Measurements from ENCODE around the gene CUEDC1. TPM values are rescaled to one million over a fixed set of nuclear protein-coding genes. Genes with fewer than 3 reads are reported as not detected.

Gene CUEDC1
- total RNA-seq, 1 experiment from 2014 or later = 61.4 TPM

GRCh38 chr17:57899391-57899790, 55.8 kb downstream of the CUEDC1 start:
- ChIA-PET POLR2A (ENCODE audit: unreplicated experiment) (interaction anchor here (0.5 kb wide), 1 partner anchor 130 kb away, joined by 10 read pairs; no protein-coding TSS in a partner anchor), CTCF (interaction anchor here (0.6 to 1.6 kb wide), 2 partner anchors 49 to 55 kb away, joined by 4 read pairs; no protein-coding TSS in a partner anchor)
- H3K27me3 ChIP-seq (ENCODE audit: insufficient read depth, low read depth) = no peaks in the 10 kb centered on the region
- peak overlapping the region; percentile 25 for H3K27ac ChIP-seq
- peaks cover 75% of the 10 kb centered on the region for H3K4me1 ChIP-seq (replicated peaks; ENCODE audit: insufficient read depth)
- TF ChIP-seq EZH2 (IDR thresholded peaks at IDR 0.05; ENCODE audit: low read depth) (no peak), CTCF (conservative IDR thresholded peaks at IDR 0.05) (no peak)
- no peaks in the 10 kb centered on the region for H3K9me3 ChIP-seq (ENCODE audit: insufficient read depth, low read depth)
- H2AFZ ChIP-seq = no peak overlapping the region
- H3K79me2 ChIP-seq (ENCODE audit: low read depth) = peaks cover 16% of the 10 kb centered on the region; the same call in 1 of the 2 replicates
- H3F3A ChIP-seq (ENCODE audit: insufficient read depth, low read depth) = peaks cover 46% of the 10 kb centered on the region
- no TSS peak for BruUV-seq (replicated peaks)
- no peak for DNase-seq
- peak overlapping the region; percentile 51 for H3K4me2 ChIP-seq
- intact Hi-C loops (cut with micrococcal nuclease; ENCODE audit: unreplicated experiment) = no loop called here
- H3K36me3 ChIP-seq (ENCODE audit: low read depth) = no peaks in the 10 kb centered on the region
- no peaks in the 10 kb centered on the region for H4K20me1 ChIP-seq (ENCODE audit: insufficient read depth)
- H3K9me2 ChIP-seq (ENCODE audit: insufficient read depth) = no peaks in the 10 kb centered on the region
- no peak overlapping the region for H3K4me3 ChIP-seq

GRCh38 chr17:57898487-57899311, 56.5 kb downstream of the CUEDC1 start:
- H3K9me3 ChIP-seq (ENCODE audit: insufficient read depth, low read depth) = no peaks in the 10 kb centered on the region
- peak overlapping the region; percentile 51; the same call in 1 of the 2 replicates for H3K4me2 ChIP-seq
- peaks cover 22% of the 10 kb centered on the region; the same call in 1 of the 2 replicates for H3K79me2 ChIP-seq (ENCODE audit: low read depth)
- peak in 1 of 2 experiments; percentile 69 for DNase-seq
- H3K27ac ChIP-seq = no peak overlapping the region
- BruUV-seq (replicated peaks) = no TSS peak
- H3K27me3 ChIP-seq (ENCODE audit: insufficient read depth, low read depth) = no peaks in the 10 kb centered on the region
- TF ChIP-seq EZH2 (IDR thresholded peaks at IDR 0.05; ENCODE audit: low read depth) = no peak
- TF ChIP-seq CTCF (conservative IDR thresholded peaks at IDR 0.05) = no peak
- H4K20me1 ChIP-seq (ENCODE audit: insufficient read depth) = no peaks in the 10 kb centered on the region
- POLR2A ChIA-PET (ENCODE audit: unreplicated experiment) = interaction anchor here (0.6 kb wide), 2 partner anchors 33 to 694 kb away, joined by 4 to 6 read pairs; no protein-coding TSS in a partner anchor
- H2AFZ ChIP-seq = no peak overlapping the region
- H3K36me3 ChIP-seq (ENCODE audit: low read depth) = no peaks in the 10 kb centered on the region
- no peaks in the 10 kb centered on the region for H3K9me2 ChIP-seq (ENCODE audit: insufficient read depth)
- peaks cover 48% of the 10 kb centered on the region for H3F3A ChIP-seq (ENCODE audit: insufficient read depth, low read depth)
- intact Hi-C loops (cut with micrococcal nuclease; ENCODE audit: unreplicated experiment) = no loop called here
- H3K4me3 ChIP-seq = no peak overlapping the region
- CTCF ChIA-PET = interaction anchor here (0.6 kb wide), 1 partner anchor 56 kb away, joined by 4 read pairs; no protein-coding TSS in a partner anchor
- H3K4me1 ChIP-seq (replicated peaks; ENCODE audit: insufficient read depth) = peaks cover 75% of the 10 kb centered on the region

GRCh38 chr17:57895382-57896060, 59.7 kb downstream of the CUEDC1 start:
- Histone ChIP-seq H3K9me3 (ENCODE audit: insufficient read depth, low read depth) (no peaks in the 10 kb centered on the region), H3K79me2 (ENCODE audit: low read depth) (peaks cover 19% of the 10 kb centered on the region; the same call in 1 of the 2 replicates), H3K9me2 (ENCODE audit: insufficient read depth) (no peaks in the 10 kb centered on the region), H2AFZ (no peak overlapping the region), H3F3A (ENCODE audit: insufficient read depth, low read depth) (peaks cover 39% of the 10 kb centered on the region), H3K36me3 (ENCODE audit: low read depth) (no peaks in the 10 kb centered on the region), H4K20me1 (ENCODE audit: insufficient read depth) (no peaks in the 10 kb centered on the region), H3K4me3 (no peak overlapping the region), H3K4me1 (replicated peaks; ENCODE audit: insufficient read depth) (peaks cover 63% of the 10 kb centered on the region), H3K4me2 (no peak overlapping the region), H3K27me3 (ENCODE audit: insufficient read depth, low read depth) (no peaks in the 10 kb centered on the region), H3K27ac (no peak overlapping the region)
- TF ChIP-seq EZH2 (IDR thresholded peaks at IDR 0.05; ENCODE audit: low read depth) (no peak), CTCF (conservative IDR thresholded peaks at IDR 0.05) (no peak)
- no TSS peak for BruUV-seq (replicated peaks)
- intact Hi-C loops (cut with micrococcal nuclease; ENCODE audit: unreplicated experiment) = no loop called here
- CTCF ChIA-PET = no interaction called here
- POLR2A ChIA-PET (ENCODE audit: unreplicated experiment) = no interaction called here
- DNase-seq = no peak

Measured in PC-9 (cell line).